HG02885 (cell line): ENCODE data around the gene RPL28.

Experiments
- ATAC-seq: cut with Tn5 transposase; IDR thresholded peaks from one replicate; pipeline ENCODE4 v1.9.1; 2021; ENCODE audit warnings: mild to moderate bottlenecking; ENCODE audit not compliant: unreplicated experiment, poor library complexity

RPL28 gene

DNA sequence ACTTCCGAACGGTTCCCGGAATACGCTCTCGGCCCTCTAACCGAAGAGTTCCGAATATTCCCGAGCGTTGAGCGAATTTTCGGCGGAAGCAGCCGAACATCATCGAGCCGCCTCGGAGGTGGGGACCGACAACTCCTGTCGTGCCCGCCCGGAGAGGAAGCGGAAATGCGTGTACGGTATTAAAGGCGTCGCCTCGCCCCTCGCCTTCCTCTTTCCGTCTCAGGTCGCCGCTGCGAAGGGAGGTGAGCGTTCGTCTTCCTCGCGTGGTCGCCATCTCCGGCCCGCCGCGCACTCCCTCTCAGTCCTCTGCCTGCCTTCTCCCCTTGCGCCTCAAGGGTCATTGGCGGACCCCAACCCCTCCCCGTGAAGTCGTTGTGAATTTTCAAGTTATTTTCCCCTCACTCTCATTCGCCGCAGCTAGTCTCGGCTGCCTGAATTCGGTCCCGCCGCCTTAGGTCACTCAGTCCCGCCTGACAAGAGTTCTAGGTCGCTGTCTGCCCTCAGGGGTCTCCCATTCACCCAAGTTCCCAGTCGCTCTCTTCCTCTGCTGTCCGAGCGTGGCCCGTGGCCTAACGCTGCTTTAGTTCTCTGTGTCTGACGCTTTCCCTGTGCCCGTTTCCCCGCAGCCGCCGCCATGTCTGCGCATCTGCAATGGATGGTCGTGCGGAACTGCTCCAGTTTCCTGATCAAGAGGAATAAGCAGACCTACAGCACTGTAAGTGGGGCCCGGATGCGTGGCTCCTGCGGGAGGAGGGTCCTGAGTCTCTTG, at the start of gene RPL28:
RPL28 (plus strand) TSS at position 209 of the 769 bp plus-strand sequence; CDS start at position 635, 426 bp downstream.
- peak; percentile 75 for ATAC-seq

DNA sequence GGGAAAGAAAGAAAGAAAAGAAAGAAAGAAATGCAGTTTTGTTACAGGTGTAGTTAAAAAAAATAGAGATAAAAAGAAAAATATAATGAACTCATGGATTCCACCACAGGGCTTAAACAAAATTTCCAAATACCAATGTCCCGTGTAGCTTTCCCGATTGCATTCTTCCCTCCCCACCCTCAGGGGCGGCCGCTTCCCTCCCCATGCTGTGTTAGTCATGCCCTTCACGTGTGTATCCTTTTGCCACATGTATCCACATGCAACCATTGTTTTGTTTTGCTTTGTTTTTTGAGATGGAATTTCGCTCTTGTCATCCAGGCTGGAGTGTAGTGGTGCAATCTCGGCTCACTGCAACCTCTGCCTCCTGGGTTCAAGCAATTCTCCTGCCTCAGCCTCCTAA, 49.6 kb upstream of the RPL28 start:
- ATAC-seq, result no peak

DNA sequence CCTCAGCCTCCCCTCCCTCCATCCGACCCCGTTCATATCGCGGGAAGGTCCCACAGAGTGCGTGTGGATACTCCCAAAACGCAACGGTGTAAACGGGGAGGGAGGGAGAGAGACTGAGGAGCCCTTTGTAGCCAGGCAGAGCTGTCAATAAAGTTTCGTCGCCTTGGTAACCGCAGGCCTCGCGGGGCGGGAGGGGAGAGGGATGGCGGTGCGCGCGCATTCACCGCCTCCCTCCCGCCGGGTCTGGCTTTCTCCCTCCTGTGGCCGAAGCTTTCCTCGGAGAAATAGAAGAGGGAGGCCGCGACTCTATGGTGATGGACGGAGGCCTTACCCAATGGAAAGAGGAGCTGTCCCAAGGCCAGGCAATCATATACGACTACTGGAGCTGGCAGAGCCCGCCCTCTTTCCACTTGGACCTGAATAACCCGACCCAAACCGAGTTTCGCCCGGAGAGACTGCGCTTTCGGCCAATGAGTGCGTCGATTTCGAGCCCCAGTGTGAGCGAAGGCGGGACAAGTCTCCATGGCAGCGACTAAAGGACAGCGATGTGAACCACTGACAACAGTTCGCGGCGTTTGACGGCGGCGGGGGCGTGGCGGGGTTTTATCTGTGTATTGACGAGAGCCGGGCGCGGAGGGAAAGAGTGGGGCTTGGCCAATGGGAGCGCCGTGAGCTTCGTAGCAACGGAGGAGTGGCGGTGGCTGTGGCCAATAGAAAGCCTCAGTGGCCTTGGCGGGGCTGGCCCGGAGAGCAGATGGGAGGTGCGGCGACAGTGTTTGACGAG, 46.4 kb upstream of the RPL28 start, which contains the start of gene KMT5C:
KMT5C (plus strand) TSS at position 772 of the 784 bp plus-strand sequence. CDS start 2,061 bp downstream, outside the sequence.
- ATAC-seq, result peak; percentile 83

DNA sequence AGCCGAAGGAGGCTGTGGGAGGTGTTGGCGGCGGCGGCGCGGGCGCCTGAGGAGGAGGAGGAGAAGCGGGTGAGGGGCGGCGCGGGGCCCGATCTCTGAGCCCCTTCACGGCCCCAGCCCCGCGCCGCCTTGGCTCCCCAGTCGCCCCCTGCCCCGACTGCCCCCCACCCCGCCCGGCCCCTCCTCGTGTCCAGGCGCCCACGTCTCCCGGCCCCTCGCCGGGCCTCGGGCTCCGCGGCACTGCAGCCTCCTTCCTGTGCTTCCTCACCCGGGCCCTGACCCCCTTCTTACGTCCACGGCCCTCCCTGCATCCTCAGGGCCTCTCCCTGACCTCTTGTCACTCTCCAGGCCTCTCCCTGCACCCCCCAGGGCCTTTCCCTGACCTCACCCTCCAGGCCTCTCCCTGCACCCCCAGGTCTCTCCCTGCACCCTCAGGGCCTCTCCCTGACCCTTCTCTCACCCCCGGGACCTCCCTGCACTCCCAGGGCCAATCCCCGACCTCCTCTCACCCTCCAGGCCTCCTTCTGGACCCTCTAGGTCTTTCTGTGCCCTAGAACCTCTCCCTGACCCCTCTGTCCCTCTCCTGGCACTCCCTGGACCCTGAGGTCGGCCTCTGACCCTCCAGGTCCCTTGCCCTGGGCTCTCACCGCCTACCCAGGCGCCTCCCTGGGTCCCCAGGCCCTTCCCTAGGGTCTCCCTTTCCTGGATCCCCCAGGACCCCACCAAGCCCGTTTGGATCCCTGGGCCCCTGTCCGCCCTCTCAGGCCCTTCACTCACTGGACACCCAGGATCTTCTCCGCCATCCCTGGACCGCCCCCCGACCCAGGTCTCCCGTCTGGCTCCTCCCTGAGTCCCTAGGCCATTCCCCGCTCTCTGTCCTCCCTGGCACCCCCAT, 45.6 kb upstream of the RPL28 start:
- ATAC-seq, result no peak

DNA sequence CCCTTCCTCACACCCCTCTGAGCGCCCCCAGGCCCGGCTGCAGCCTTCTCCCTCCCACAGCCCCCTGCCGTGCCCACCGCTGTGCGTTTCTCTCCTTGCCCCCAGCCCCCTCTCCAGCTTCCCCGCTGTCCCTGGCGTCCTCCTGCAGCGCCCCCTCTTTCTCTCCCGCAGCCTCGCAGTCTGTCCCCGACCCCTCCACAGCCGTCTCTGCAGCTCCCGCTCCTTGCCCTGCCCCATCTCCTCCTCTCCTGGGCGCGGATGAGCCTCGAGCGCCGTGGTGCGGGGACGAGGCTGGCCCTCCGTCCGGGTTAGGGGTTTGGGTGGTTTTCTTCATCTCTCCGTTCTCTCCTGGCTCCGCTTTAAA, 45.0 kb upstream of the RPL28 start:
- no peak for ATAC-seq

DNA sequence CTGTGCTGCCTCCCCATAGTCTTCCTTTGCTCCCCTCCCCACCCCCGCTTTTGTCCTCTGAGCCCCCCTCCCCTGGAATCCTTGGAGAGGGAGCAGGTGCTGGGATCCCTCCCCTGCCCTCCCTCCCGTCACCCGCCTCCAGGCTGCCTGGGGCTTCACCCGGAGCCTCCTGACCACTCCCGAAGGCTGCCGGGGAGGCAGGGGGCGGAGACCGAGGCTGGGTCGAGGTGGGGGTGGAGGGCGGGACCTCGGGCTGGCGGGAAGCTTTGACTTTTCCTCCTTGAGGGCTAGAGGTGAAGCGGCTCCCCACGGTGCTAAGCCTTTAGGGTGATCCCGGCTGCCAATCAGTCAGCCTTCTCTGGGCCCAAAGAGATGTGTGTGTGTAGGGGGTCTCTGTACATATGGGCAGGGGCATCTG, 44.6 kb upstream of the RPL28 start:
- no peak for ATAC-seq

DNA sequence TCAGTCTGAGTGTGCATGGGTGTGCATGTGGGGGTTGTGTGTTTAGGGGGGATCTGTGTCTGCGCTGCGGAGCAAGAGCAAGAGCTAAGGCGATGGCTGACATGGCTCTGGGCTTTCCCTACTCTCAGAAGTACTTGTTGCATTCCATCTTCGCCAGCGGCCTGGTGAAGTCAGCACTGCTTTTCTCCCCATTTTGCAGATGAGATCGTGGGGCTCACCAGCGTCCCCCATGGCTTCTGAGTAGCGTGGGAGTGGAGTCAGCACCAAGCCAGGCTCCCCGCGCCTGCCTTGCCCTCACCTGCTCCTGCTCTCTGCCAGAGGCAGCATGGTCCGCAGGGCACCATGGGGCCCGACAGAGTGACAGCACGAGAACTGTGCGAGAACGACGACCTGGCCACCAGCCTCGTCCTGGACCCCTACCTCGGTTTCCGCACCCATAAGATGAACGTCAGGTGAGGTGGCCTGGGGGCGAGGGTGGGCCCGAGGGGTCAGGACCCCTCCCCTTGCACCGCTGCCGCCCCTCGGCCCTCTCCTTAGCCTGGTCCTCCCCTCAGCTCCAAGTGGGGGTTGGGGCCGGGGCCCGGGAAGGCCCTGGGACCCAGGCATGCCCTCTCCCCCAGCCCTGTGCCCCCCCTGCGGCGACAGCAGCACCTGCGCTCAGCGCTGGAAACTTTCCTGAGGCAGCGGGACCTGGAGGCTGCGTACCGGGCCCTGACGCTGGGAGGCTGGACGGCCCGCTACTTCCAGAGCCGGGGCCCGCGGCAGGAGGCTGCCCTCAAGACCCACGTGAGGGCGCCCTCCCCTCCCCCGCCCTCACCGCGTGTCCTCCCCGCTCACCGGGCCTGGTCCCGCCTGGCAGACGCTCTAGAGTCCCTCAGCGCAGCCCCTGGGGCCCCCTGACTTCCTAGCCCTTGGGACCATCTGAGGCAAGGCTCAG, 43.9 kb upstream of the RPL28 start:
- no peak for ATAC-seq

DNA sequence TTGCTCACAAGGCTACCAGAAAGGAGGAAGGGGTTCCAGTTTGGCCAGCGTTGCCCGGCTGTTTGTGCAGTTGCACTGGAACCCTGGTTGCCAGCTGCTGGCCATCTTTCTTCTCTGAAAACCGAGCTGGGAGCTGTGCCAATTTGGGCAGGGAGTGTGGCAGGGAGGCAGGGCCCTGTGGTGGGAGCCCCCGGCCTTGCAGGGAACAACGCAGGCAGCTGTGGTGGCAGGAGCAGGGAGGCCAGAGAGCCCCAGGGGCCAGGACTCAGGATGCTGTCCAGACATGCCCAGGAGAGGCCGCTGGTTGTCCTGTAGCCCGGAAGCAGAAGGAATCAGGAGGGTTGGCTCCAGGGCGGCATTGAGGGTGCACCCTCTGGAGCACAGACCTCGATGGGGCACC, 41.3 kb upstream of the RPL28 start:
- ATAC-seq, result no peak

DNA sequence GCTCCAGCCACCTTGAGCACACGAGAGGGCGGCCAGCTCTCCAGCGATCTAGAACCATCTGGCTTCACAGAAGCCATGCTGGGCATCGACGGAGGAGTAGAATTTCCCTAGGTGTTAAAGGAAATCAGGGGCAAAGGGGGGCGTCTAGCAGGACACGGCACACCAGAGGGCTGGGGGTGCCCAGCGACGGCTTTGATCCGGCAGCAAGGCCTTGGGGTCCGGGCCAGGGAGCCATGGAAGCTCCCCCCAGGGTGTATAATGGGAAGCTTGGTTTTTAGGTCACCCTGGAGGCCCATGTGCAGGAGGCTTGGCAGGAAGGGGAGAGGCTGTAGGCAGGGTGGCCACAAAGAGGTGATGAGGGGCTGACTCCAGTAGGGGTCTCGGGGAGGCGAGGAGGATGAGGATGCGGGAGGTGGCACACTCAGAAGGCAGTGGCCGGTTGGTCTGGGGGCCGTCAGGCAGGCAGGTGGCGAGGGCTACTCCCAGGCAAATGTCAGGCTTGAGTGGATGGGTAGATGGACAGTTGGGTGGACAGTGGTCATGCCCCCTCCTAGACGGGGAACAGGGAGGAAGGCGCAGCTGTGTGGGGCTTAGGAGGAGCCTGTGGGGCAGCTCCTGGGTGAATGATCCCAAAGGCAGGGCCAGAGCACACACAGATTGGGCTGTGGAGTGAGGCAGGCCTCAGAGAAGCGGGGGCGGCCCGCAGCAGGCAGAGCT, 40.5 kb upstream of the RPL28 start:
- no peak for ATAC-seq

DNA sequence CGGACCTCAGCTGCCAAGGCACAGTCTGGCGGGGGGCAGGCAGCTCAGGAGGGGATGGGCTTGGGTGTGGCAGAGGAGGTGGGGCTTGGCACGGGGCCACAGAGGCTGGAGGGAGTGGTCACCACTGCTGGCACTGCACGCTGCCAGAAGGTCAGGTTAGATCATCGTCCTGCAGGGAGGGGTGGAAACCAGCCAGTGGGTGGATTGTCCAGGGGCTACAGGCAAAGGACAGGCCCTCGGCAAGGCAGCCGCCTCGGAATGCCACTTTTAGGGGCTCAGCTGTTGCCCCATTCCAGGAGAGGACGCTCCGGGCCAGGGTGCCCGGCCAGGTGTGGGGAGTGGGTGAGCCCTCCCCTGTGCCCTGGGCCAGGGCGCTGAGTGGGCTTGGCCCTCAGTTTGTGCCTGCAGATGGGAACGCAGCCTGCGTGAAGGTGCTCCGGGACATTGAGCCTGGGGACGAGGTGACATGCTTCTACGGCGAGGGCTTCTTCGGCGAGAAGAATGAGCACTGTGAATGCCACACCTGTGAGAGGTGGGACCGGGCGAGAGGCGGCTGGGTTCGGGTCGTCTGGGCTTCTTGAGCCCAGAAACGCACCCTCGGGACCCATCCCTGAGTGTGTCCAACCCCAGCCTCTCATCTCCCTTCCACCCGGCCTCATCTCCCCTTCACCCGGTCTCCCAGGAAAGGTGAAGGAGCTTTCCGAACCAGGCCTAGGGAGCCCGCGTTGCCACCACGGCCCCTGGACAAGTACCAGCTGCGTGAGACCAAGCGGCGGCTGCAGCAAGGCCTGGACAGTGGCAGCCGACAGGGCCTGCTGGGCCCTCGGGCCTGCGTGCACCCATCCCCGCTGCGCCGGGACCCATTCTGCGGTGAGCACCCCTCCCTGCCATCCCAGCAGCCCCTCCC, 39.7 kb upstream of the RPL28 start:
- no peak for ATAC-seq

DNA sequence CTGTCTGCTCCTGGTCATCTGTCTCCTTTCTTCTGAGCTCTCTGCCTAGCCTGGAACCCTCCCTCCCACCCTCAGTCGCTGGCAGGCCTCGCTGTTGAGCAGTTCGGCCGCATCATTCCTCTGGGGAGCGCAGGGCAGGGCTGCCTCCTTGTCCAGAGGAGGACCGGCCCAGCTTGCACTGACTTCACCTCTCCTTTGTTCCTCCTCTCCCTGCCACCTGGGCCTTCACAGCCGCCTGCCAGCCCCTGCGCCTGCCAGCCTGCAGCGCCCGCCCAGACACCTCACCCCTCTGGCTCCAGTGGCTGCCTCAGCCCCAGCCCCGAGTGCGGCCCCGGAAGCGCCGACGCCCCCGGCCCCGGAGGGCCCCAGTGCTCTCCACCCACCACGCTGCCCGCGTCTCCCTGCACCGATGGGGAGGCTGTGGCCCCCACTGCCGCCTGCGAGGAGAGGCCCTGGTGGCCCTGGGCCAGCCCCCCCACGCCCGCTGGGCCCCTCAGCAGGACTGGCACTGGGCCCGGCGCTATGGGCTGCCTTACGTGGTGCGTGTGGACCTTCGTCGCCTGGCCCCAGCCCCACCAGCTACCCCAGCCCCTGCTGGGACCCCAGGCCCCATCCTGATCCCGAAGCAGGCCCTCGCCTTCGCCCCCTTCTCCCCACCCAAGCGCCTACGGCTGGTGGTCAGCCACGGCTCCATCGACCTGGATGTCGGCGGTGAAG, 38.8 kb upstream of the RPL28 start:
- ATAC-seq, result no peak

DNA sequence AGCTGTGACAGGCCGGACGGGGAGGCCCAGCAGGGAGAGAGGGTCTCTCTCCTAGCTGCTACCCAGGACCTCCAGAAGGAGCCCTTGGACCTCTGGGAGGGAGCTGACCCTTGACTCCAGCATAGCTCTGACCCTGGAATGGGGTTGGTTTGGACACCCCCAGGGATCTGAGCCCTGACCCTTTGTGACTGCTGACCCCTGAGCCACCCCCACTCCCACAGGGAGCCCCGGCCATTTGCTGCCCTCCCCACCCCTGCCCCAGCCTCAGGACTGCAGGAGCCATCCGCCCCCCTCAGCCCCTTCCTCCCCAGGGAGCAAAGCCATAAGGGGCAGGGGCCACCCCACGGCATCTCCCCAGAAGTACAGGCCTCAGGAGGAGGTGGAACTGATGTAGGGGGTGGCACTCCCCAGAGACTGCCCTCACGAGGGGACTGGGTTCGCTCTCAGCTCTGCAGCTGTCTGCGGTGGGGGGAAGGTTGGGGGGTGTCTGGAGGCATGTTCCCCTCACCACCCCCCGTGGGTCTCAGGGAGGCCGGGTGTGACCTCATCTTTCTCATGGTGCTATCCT, 38.2 kb upstream of the RPL28 start:
- ATAC-seq, result no peak

DNA sequence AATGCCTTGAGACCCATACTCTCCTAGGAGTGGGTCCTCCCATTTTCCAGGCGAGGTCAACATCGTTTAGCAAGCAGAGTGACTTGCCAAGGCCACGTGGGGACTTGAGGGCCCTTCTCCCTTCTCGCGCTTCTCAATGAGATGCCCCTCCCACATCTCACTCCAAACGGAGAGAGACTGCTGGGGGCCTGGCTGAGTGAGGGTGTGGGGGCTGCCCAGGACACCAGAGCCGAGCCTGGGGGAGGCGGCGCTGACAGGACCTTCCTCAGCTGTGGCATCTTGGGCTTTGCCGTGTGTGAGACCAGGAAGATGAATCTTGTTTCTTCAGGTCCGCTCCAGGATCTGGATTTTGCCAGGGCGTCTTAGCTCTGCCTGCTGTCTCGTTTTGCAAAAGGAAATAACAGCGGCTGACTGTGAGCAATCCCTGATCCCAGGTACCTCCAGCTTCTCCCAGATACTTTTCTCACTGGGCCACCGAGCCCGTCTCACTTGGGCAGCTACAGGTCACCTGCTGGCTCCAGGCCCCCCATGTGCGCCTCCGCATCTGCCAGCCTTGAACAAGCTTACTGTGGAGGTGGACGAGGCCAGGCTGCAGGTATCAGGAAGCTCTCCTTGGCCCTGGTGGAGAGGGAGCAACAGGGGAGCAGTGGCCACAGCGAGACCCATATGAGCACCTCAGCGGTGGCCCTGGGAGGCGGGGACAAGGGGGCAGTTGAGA, 37.3 kb upstream of the RPL28 start:
- no peak for ATAC-seq

DNA sequence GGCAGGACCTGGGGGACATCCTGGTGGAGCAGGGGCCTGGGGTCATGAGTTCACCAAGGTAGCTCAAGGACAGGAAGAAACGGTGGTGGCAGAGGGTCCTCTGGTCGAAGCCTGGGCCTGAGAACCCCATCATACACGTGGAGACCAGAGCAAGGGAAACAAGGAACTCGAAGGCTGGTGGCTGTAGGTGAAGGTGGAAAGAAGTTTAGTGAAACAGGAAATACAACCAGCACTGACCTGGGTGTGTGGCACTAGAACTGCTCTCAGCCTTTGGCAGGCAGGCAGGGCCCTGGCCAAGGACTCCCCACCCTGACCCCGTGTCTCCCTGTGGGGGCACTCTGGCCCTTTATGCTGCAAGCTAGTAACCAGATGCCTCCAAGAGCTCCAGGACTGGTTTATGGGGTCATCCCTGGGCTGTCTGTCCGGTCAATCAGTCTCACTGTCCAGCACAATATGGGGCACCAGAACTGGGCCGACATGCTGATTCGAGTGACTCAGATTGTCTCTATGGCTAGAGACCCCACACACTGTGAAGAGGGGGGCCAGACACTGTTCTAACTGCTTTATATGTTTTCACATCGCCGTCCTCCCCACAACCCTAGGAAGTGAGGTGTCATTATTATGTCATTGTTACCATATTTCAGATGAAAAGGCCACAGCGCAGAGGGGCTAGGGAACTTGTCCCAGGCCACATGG, 35.0 kb upstream of the RPL28 start:
- ATAC-seq, result no peak

DNA sequence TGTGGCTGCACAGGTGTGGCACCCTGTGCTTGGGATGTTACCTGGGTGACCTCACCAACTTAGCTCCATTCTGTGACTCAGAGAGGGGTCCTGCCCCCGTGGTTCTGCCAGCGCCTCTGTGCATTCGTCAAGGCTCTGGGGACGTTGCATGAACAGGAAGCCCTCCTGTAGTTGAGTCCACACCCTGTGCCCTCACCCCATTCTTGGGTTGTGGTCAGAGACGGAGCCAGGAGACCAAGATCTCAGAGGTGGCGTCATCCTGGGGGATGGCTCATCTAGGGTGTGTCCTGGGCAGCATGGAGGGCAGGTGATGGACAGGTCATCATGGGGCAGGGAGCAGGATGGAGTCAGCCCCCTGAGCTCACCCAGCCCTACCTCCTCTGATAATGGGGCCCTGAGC, 33.7 kb upstream of the RPL28 start:
- no peak for ATAC-seq
